ENCODE results near the gene CROCC2. TPM values are rescaled to one million over a fixed set of nuclear protein-coding genes. Genes with fewer than 3 reads are reported as not detected.

Gene CROCC2
- polyA plus RNA-seq, 12 donors = 0.08 to 0.70 (median 0.28) TPM; not detected in 2

GRCh38 chr2:240891492-240892340 is 14.4 kb upstream of the CROCC2 start:
- DNase-seq = no peak

DNA sequence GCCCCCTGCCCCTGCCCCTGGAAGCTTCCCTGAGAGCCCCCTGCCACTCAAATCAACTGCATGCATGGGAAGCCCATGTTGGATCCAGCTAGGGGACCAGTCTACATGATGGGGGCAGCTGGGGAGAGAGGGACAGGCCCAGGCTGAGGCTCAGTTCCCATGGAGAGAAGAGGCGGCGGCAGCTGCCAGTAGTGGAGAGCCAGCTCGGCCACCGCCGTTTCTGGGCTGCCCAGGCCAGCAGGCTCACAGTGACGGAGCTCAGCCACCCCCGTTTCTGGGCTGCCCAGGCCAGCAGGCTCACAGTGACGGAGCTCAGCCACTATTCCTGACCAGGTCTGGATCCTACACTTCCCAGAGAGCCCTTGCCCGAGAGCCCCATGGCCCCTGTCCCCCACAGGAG is 13.8 kb upstream of the CROCC2 start:
- no peak for DNase-seq

DNA sequence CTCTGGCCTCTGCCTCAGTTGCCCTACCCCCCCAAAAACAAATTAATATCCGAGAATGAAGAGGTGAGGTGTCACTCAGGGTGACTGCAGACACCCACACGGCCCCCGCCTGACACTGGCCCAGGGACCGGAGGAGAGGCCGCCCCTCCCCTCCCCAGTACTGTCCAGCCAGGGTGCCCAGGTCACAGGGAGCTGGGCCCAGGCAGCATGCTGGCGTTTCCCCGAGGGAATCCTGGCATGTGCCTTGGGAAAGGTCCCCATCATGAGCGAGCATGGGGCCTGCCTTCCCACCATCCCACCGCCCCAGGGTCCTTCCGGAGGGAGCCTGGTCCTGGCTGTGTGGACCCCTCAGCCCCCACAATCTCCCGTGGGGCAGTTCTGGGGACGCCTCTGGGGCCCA is 13.2 kb upstream of the CROCC2 start:
- DNase-seq = no peak

DNA sequence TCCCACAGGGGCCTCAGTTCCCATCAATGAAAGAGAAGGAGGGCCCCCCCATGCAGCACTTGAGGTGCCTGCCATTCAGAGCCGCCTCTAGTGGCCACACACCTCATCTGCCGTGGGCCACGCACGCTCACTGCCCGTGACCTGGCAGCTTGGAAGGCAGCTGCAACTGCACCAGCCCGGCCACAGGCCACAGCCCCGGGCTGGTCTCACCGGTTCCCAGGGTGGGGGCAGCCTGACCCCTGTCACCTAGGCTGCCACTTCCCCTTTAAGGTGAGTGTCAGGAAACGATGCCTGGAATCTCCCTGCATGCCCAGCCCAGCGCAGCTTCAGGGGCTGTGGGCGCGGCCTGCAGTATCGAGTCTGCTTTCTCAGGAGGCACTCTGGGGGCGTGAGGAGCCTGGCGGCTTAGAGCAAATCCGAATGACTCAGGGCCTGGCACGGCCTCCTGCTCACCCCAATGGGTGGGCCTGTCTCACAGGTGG is 12.7 kb upstream of the CROCC2 start:
- no peak for DNase-seq

GRCh38 chr2:240894006-240894405 is 12.1 kb upstream of the CROCC2 start:
- DNase-seq = no peak

GRCh38 chr2:240894836-240895558 is 11.1 kb upstream of the CROCC2 start:
- DNase-seq = no peak

DNA sequence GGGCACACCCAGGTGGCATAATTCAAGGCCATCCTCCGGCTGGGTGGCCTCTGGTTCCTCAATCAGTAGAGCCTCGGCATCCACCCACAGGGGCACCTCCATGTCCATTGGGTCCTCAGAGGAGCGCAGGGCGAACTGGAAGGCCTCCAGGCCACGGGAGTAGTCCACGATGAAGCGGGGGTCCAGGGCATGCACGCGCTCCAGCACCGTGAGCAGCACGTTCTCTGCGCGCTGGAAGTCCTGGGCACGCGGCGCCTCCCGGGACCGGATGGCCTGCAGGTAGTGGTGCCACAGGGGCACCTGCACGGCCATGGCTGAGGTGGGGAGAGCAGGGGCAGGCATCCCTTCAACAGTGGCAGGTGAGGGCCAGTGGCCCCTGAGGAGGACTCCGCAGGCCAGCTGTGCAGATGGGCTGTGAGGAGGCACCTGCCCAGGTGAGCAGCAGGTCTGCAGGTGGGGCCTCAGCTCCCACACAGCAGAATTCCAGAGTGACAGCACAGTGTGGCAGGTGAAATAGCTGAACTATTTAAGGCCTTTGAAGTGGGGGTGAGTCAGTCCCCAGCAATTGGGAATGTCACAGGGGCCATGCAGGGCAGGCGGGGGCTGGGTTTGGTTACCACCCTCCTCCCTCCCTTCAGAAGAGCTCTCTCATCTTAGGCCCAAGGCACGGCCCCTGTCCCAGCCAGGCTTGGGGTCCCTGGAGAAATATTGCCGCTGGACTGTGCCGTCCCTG is 10.3 kb upstream of the CROCC2 start, which contains the start of gene MAB21L4:
MAB21L4 (minus strand) TSS at position 501 of the 733 bp plus-strand sequence; CDS start at position 342, 159 bp downstream.
- DNase-seq = no peak

DNA sequence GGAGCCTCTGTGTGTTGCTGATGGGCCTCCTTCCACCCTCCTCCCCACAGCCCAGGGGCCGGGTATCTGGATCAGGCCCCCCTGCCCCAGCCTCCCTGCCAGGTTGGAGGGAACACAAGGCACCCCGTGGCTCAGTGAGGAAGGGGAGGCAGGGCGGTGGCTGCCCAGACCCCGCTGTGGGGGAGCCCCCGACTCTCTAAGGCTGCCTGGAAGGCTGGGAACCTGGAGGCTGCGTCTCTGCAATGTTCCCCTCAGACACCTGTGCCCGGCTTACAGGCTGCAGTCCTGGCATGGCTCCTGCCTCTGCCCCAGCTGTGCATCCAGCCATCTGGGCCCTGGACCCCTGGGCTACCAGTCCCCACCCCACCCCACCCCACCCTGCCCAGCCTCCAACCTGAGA is 9.7 kb upstream of the CROCC2 start:
- no peak for DNase-seq

- DNase-seq = no peak
Measured at GRCh38 chr2:240896871-240897692, 9.1 kb upstream of the CROCC2 start.

GRCh38 chr2:240898108-240898730 is 7.9 kb upstream of the CROCC2 start:
- DNase-seq = no peak

GRCh38 chr2:240898731-240899467 is 7.2 kb upstream of the CROCC2 start:
- DNase-seq = no peak

GRCh38 chr2:240899468-240899865 is 6.7 kb upstream of the CROCC2 start:
- DNase-seq = no peak

- DNase-seq = no peak
Measured at GRCh38 chr2:240900141-240900860, 5.8 kb upstream of the CROCC2 start.

- no peak for DNase-seq
Measured at GRCh38 chr2:240901986-240902614, 4.0 kb upstream of the CROCC2 start.

GRCh38 chr2:240902615-240903041 is 3.5 kb upstream of the CROCC2 start:
- DNase-seq = no peak

DNA sequence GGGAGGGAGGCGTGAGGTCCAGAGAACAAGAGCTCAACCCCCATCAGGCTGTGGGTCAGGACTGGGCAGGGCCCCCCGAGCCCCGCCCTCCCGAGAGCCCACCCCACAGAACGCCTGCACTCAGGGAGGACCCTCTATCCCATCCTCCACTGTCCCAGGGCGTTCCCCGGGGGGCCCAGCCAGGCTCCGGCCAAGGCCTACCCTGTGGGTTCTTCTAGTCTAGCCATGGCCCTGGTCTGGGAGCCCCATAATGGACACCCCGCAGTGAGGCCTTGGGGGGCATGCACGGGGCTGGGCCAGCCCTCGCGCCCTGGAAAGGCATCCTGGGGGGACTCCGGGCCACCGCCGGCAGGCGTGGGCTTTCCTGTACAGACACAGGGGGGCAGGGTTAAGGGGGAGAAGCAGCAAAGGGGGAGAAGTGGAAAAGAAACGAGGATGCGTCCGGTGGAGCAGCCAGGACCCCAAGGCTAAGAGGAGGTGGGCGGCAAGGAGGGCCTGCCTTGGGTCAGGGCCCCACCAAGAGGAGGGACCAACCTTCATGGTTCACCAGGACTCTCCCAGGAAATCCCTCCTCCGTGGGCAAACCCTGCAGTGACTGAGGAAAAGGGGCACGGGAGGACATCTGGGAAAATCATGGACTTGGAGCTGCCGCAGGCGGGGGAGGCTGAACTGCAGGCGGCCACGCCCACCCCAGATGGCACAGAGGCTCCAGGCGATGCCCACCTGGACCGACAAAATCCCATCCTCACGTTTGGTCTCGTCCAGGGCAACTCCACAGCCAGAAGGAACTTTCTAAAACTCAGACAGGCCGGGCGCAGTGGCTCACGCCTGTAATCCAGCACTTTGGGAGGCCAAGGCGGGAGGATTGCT is 2.7 kb upstream of the CROCC2 start:
- DNase-seq = no peak

All from muscle of arm (tissue), 12 donors.